HG03025 (cell line): ENCODE measurements around the gene SPSB1.
"Not testable (repeated sequence)": the region's sequence is repeated elsewhere in the genome, so short reads cannot be mapped to it uniquely, and the experiment has no call there.

Experiments used
- ATAC-seq: cut with Tn5 transposase; IDR thresholded peaks from one replicate; pipeline ENCODE4 v1.9.1; 2021; ENCODE audit warnings: mild to moderate bottlenecking, moderate library complexity; ENCODE audit not compliant: unreplicated experiment, low FRiP score

The SPSB1 gene

DNA sequence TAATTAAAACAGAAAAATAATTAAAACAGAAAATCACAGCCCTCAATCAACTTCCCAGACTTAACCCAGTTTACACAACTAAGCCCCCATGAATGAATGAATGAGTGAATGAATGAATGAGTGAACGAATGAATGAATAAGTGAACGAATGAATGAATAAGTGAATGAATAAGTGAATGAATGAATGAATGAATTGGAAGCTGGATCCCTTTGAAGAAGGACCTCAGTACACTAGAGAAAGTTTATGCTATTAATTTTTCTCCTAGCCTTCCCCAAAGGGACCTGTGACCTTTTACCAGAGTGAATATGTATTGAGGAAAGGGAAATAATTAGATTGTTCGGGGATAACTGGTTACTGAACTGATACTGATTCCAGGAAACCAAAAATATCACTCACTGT, 5.6 kb downstream of the SPSB1 start:
- ATAC-seq, result no peak

- not testable (repeated sequence) for ATAC-seq
These were observed 7.2 kb downstream of the SPSB1 start for GRCh38 chr1:9299571-9300541.

GRCh38 chr1:9300573-9300972, 7.9 kb downstream of the SPSB1 start:
- ATAC-seq, result no peak

DNA sequence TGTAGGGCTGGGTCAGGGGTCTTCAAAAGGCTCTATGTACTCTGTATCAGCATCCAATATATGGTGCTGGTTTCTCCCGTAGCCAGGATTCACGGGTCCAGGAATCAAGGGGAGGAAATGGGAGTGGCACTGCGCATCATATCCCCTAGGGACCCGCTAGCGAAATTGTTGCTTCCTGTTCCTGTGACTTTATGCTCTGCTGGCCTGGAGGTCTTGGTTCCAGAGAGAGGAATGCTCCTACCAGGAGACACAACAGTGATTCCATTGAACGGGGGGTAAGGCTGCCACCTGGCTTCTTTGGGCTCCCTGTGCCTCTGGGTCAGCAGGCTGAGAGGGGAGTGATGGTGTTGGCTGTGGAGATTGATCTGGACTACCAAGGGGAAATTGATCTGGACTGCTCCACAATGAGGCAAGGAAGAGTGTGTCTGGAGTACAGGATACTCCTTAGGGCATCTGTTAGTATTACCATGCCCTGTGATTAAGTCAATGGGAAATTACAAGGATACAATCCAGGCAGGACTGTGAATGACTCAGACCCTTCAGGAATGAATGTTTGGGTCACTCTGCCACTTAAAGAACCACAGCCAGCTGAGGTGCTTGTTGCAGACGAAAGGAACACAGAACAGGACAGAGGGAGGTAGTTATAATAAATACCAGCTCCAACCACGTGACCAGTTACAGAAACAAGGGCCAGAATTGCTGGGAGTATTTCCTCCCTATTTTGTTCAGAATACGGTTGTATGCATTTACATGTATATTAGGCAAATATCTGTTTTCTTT, 10.2 kb downstream of the SPSB1 start:
- no peak for ATAC-seq

DNA sequence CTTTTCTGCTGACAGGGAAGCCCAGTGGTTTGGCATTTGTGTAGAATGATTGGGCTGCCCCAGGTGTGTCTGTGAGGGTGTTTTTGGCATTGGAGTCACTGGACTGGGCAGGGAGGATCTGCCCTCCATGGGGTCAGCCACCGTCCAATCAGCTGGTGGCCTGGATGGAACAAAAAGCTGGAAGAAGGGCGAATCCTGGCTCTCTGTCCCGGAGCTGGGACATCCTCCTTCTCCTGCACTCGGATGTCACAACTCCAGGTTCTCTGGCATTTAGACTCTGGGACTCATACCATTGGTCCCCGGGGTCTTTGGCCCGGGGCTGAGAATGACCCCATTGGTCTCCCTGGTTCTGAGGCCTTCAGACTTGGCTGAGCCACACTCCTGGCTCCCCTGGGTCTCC, 11.2 kb downstream of the SPSB1 start:
- ATAC-seq, result no peak

DNA sequence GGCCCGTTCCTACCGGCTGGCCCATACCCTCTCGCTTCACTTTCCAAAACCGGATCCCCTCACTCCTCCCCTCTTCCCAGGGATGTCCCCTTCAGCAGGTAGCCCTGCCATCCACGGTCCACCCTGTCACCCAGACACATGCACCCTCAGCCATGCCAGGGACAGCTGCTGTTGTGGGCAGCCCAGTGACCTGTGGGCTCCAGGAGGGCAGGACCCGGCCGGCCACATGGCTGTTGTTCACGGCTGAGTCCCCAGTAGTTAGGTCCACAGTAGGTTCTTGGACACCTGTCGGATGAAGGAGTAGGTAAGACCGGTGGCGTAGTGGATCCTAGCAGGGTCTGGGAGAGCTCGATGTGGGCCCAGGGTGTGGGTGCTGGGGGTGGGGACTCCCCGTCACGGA, 12.5 kb downstream of the SPSB1 start:
- ATAC-seq, result no peak

DNA sequence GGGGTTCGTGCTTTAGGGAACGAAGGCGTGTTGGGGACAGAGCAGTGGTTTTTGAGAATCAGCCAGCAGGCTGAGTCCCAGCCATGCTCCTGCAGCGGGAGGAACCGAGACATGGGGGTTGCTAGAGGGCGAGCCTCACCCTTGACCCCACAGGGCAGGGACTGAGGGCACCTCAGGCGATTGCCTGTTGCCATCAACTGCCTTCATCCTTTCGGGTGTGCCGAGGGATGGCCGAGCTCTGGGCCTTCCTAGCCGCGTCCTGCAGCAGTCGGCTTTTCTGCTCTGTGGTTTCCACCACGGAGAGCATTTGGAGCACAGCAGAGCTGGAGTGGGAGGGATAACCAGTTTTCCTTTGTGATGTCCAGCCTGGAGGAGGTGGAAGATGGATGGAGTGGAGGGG, 13.3 kb downstream of the SPSB1 start:
- ATAC-seq, result no peak

DNA sequence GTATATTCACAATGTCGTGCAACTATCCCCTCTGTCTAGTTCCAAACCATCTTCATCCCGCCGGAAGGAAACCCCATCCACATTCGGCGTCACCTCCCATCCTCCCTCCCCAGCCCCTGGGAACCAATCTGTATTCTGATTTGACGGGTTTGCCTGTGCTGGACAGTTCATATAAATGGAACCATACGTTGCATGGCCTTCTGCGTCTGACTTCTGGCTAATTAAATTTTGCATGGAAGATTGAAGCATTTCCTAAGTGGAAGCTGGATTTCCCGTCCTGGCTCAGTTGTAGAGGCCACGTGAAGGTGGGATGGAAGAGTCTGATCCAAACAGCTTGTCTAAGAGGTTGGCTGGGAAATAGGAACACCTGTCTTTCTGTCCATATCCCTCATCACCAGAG, 14.6 kb downstream of the SPSB1 start:
- no peak for ATAC-seq

DNA sequence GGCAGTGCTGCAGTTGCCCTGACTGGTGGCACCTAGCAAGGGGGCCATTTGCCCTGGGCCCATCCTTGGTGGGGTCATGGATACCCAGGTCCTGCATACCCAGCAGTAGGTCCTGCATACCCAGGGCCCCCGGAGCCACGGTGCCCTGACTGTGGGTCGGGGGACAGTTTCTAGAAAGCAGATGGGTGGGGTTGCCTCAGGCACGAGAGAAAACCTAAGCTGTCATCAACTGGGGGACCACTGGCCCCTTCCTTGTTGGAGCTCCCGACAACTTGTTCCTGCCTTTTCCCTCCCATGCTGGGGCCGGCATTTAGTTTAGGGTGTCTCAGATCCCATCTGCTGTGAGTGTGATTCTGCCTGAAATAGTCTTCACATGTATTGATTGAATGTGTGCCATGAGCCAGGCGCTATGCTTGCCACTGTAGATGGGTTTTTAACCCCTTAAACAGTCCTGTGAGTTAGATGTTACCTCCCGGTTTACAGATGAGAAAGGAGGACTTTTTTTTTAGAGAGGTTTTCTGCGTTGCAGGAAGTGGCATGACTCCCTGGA, 15.6 kb downstream of the SPSB1 start:
- ATAC-seq, result no peak

- no peak for ATAC-seq
These were observed 16.4 kb downstream of the SPSB1 start for GRCh38 chr1:9309080-9309479.

DNA sequence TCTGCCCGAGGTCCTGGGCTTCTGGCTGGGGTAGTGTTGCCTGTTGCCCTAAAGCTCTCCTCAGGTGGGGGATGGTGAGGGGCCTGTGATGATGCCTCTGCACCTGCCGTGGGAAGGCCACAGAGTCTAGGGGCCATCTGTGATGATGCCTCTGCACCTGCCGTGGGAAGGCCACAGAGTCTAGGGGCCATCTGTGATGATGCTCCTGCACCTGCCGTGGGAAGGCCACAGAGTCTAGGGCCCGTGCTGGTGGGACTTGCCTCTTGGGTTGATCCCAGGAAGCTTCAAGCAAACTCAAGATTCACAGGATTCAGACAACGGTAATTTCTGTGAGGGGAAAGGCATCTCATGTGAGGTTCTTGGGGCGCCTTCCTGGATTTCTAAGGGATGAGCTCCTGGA, 17.3 kb downstream of the SPSB1 start:
- no peak for ATAC-seq

DNA sequence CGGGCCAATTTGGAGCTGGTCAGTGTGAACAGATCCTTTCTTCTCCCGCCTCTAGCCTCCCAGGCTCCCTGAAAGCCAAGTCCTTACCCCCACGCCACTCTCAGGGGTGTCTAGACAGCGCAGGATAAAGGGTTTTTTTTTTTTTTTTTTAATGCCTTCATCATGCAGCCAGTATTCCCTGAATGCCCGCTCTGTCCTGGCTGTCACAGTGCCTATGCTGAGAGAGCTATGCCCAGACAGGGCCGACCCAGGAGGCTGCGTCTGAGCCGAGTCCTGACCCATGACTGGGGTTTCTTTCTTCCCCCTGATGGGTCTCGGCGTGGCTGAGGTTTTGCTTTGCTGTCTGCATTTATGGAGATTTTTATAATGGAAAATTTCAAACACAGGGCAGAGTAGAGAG, 18.3 kb downstream of the SPSB1 start:
- ATAC-seq, result no peak

- no peak for ATAC-seq
These were observed 18.8 kb downstream of the SPSB1 start for GRCh38 chr1:9311479-9311878.

GRCh38 chr1:9312168-9312720, 19.6 kb downstream of the SPSB1 start:
- no peak for ATAC-seq

DNA sequence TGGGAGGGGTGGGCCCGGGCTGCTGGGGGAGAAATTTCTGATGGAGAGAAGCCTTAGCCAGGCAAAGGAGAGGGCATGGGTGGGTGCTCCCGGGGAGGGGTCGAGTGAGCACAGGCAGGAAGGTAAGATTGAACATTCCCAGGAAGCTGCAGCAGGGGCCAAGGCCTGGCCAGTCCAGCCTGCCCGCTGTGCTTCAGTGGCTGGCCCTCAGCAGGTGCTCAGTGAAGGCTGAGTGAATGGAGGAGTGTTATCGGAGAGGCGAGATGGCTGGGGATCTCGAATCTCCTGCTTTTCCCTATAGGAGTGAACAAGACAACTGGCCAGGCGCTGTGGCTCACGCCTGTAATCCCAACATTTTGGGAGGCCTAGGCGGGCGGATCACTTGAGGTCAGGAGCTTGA, 20.9 kb downstream of the SPSB1 start:
- no peak for ATAC-seq

- no peak for ATAC-seq
These were observed 21.4 kb downstream of the SPSB1 start for GRCh38 chr1:9314111-9314510.

DNA sequence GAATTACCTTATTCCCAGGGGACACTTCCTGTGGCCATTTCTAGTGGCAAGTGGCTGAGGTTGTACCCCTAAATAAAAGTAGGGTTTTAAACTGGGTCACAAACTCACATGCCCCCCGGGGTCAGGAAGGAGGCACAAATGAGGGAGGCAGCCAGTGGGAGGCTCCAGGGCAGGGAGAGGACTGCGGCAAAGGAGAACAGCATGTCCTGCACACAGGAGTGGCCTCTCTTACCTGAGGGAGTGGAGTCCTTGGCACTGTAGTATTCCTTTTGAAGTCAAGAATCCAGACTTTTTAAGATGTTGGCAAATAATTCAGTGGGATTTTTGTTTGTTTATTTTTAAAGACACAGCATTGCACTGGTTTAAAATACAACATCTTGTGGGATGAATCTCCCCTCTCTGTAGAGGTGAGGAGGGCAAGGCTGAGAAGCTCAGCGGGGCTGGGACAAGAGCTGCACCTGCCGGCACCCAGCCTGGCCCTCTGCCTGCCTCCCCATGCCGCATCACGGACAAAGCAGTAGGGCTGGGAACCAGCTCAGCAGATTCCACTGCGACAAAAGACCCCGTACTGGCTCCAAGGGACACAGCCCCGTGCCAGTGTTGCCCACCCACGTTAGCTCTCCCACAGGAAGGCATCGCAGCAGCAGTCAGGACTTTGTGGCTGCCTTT, 22.2 kb downstream of the SPSB1 start:
- ATAC-seq, result no peak

- no peak for ATAC-seq
These were observed 22.9 kb downstream of the SPSB1 start for GRCh38 chr1:9315411-9316079.

DNA sequence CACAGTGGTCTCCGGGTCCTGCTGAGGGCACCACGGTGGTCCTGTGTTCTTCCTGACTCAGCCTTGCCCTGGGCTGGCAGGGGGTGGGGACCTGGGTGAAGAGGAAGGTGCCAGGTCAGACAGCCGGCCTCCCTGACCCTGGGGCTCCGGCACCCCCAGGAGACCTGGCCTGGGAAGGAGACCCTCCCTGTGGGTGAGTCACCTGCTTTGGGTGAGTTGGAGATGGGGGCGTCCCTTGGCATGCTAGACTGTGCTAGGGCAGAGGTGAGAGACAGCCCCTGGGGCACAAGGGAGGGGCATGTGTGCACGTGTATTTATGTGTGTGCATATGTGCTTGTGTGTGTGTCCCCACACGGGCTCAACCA, 23.4 kb downstream of the SPSB1 start:
- ATAC-seq, result no peak

DNA sequence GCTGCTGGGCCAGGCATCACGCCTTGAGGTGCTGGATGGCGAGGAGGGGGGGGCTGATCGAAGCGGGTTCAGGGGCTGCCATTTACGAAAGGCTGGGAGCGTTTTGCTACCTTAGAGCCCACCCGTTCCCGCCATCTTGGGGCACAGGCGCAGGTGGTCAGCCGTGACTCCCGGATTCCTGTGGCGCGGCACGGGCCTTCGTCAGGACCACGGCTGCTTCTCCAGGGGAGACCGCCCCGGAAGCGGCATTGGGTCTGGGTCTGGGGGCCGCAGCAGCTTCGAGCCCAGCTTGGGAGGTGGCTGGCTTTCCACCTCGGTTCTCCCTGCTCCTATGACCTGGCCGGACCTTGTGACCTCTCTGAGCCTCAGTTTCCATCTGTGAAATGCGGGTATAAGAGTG, 23.8 kb downstream of the SPSB1 start:
- no peak for ATAC-seq
